HG03139 (cell line): ENCODE results near the gene RAPGEF3.

Source experiments
- ATAC-seq: cut with Tn5 transposase; IDR thresholded peaks from one replicate; pipeline ENCODE4 v1.9.1; 2021; ENCODE audit not compliant: unreplicated experiment

RAPGEF3 gene, protein sequence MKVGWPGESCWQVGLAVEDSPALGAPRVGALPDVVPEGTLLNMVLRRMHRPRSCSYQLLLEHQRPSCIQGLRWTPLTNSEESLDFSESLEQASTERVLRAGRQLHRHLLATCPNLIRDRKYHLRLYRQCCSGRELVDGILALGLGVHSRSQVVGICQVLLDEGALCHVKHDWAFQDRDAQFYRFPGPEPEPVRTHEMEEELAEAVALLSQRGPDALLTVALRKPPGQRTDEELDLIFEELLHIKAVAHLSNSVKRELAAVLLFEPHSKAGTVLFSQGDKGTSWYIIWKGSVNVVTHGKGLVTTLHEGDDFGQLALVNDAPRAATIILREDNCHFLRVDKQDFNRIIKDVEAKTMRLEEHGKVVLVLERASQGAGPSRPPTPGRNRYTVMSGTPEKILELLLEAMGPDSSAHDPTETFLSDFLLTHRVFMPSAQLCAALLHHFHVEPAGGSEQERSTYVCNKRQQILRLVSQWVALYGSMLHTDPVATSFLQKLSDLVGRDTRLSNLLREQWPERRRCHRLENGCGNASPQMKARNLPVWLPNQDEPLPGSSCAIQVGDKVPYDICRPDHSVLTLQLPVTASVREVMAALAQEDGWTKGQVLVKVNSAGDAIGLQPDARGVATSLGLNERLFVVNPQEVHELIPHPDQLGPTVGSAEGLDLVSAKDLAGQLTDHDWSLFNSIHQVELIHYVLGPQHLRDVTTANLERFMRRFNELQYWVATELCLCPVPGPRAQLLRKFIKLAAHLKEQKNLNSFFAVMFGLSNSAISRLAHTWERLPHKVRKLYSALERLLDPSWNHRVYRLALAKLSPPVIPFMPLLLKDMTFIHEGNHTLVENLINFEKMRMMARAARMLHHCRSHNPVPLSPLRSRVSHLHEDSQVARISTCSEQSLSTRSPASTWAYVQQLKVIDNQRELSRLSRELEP

DNA sequence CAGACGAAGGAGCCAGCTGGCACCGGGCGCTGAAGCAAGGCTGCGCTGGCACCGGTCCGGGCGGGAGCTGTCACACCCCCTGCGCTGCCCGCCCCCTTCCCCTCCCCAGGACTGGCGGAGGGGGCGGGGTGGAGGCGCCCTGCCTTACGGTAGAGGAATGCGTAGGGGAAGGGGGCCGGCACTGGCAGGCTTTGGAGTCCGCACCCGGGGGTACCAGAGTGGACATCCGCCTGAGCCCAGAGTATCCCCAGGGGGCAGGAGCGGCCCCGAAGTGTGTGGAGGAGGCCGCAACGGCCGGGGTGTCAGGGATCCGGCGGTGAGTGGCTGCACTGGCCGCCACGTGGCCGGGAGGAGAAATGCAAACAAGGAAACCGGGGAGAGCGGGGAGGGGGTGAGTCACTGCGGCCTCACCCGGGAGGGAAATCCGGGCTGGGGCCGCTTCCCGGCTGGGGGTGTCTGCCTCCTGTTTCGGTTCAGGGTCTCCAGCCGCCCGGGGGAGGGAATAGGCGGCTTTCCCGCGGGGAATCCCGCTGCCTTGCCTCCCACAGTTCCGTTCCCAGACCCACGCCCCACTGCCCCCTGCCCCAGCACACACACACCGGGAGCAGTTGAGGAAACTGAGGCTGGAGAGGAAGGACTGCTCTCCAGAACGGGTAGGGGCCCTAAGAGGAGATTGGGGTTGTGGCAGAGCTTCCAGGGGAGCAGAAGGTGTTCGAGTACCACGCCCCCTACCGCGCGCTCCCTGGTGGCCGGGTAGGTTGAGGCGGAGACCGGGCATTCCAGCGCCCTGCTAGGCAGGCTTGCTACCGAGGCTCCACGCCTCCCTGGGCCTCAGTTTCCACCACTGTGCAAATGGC is at the start of gene RAPGEF3:
Gene RAPGEF3 (minus strand): TSS at position 47 of the 857 bp plus-strand sequence. CDS start 324 bp downstream, outside the sequence.
- peak; percentile 49 for ATAC-seq

DNA sequence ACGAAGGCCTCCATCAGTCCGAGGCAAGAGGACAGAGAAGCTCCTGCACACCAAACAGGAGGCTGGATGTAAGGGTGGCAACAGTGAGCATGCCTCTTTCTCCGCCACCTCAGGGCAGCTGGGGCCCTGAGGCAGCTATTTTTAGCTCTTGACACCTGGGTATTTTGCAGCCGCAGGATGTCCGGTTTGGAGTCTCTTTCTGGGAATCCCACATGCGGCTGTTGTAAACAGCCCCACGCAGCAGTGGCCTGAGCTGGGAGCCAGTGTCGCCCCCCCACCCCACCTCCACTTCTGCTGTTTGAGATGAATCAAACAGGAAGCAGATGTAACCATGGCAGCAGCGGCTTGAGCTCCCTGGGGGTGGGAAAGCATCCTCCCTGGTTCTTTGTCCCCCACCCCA is 49.4 kb upstream of the RAPGEF3 start:
- no peak for ATAC-seq

DNA sequence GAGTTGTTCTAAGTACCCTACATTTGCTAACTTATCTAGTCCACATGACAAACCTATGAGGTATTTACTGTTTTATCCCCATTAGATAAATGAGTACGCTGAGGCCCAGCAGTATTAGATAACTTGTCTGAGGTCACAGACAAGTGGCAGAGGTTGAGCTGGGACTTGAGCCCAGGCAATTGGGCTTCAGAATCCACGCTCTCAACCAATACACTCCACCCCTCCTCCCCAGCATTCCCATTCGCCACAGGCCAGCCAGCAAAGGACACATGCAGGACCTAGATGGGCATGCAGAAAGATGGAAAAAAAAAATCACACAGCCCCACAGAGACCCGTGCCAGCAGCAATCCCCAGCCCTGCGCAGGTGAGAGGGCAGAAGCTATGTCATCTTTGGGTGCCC is 48.7 kb upstream of the RAPGEF3 start:
- ATAC-seq: no peak

DNA sequence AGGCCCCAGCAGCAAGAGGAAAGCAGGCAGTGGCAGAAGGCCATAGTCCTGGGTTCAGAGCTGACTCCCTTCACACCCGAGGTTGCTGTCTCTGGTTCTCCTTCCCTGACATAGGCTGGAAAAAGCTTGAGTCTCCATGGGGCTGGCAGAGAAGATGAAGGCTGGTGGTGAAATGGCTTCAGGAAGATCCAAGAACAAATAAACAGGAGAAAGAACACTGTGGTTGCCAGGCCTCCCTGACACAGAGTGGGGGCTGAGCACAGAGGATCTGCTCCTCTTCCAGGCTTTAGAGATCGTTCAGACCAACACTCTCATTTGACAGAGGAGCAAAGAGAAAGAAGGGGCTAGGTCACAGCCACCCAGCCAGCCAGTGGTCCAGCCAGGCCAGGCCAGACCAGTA is 46.7 kb upstream of the RAPGEF3 start:
- ATAC-seq: no peak

DNA sequence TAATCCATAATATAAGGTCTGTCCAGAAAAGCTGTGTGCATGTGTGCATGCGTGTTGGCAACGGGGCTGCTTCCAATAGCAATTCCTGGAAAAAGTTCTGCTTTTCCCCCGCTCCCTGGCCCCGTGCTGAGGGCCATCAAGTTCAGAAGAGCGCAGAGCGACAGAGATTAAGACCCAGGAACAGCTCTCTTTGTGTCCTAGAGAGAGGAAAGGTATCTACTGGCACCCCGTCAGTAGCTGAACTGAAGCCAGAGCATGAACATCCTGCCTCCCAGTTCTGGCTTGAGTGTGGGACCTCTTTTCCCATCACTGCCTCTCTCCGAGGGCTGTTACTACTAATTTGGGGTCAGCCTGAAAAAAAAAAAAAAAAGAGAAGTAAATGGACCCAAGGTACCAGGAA is 45.5 kb upstream of the RAPGEF3 start:
- ATAC-seq: no peak

DNA sequence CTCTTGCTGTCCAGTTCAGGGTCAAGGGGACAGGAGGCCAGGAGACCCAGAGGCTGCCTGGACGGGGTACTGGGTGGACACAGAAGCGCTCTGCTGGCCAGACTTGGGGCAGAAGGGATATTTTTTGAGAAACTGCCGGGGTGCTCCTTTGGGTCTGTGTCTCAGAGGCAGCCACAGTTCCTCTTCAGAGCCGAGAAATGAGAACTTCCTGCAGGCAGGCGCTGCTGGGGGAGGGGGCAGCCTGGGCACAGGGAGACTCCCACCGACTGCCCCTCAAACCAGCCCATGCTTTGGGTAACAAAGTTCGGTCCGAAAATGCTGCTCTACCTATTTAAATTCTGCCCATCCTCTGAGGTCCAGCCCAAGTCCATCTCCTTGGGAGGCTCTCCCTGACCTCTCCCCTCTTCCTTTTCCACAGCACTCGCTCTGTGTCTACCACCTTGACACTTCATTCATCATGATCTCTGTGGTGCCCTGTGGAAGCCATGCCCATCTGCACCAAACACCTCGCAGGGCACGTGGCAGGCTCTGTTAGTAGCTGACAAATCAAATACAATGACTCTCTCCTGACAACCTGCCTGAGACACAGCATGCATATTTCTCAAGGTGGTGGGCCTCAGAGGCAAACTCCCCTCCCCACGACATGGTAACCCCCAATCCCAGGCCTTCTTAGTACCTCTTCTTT is 44.7 kb upstream of the RAPGEF3 start:
- no peak for ATAC-seq

DNA sequence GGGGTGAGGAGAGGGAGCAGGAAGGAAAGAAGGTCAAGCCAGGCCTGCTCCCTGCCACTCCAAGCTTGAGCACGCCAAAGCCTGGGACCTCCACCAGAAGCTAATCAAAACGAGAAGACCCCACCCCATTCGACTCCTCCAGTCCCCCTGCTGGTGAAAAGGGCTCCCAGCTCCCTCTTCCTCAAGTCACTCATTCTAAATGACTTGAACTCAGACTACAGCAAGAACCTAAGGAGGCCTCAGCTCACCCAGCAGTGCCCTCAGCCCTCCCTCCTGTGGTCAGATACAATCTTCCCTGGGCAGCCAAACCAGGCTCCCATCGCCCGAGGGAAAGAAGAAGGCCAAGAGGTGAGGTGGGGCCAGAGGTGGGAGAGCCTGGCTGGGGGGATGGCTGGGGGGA is 43.6 kb upstream of the RAPGEF3 start:
- ATAC-seq: no peak

DNA sequence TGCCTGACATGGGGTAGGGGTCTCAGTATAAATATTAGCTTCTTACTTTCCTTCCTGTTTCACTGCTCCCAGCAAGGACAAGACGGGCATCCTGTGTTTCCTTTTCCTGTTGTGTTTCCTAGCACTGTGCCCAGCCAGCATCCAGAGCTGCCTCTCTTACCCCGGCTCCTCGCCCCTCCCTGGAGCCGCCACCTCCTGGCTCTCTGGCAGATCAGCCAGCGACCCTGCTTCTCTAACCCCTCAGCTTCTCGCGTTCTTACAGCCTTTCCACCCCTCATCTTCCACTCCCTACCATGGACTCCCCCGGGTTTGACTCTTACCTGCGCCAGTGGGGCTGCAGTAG is 43.2 kb upstream of the RAPGEF3 start:
- no peak for ATAC-seq

DNA sequence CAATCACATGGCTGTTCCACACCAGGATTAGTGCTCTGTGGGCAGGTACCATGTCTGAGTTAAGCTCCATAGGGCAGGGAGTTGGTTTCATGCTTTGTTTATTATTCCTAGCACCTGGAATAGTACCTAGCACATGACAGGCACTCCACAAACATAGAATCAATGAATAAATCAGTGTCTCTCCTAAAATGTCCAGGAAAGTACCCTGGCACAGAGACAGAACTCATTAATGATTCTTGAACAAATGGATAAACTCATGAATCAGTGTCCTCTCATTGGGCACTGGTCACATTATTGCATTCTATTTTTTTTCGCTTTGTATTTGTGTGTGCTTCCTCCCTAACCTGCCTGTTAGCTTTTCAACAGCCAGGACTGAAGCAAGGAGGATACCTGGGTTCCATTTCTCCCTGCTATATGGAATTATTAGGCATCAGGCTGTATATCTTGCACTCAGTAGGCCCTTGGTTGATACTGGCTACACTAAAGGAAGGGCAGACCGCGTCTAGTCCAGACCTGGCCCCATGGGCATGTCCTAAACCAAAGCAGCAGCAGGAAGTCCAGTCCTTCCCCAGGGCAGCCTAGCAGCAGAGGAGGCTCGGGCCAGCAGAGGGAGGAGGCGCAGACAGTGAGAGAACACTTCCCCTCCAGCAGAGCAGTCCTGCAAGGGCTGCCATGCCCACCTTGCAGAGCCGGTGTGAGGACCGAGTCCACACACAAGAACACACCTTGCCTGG is 42.7 kb upstream of the RAPGEF3 start:
- ATAC-seq: no peak

DNA sequence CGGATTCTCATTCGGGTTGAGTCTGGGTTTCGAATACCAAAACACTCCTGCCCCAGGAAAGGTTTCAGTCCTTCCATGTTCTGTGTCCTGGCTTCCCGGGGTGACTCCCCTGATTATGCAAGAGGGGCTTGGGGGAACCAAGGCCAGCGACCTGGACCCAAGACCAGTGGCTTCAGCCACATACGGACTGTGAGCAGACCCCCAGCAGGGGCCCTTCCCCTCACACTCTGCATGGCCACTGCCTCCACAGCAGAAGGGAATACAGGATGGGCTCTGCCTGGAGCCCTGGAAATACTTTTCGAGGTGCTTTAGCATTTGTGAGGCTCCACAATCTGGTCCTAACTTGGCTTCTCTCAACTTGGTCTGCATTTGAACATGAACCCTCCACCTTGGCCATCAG is 41.9 kb upstream of the RAPGEF3 start:
- ATAC-seq: no peak

DNA sequence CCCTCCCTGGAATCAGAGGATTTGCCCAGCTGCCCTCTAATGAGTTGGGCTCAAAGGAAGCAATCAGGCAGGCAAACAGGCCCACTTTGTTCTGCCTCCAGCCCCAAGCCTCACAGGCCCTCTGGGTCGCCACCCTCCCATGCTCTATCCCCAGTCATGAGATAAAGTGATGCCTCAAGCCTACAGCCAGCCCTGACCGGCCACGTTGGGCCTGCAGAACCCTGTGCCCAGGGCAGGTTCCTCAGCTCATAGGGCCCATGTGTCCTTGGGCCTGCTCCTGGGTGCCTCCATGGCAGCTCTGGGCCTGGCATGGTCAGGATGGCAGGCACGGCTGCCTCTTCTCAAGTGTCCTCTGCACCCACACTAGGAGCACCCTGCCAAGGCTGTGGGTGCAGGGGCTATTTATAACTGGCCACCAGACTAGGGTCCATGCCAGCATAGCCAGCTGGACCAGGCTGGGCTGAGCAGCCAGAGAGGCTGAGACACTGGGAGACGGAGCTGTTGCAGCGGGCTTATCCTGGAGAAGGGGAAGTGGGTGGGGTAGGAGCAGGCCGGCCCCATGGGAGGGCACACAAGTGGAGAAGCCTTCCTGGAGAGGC is 40.8 kb upstream of the RAPGEF3 start:
- ATAC-seq: no peak

DNA sequence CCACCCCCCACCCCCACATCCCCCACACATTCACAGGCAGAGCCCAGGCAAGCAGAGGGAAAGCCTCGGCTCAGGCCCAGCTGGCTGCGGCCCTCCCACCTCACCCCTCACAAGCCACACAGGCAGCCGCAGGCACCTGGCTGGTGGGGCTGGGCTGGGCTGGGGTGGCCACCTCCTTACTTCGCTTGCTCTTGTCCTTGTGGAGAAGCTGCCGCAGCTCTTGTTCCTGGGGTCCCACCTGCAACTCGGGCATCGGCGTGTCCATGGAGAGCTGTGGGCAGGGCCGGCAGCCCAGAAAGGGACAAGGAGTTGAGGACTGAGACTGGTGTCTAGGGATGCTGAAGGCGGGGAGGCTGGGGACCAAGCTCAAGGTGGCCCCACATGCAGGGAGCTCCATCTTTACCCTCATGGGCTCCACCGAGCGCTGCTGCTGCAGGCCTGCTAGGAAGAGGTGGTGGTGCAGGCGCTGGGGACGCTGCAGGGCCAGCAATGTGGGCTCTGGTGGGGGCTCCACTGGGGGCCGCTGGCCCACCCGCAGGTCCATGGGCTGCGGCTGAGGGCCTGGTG is 39.8 kb upstream of the RAPGEF3 start:
- ATAC-seq: no peak

DNA sequence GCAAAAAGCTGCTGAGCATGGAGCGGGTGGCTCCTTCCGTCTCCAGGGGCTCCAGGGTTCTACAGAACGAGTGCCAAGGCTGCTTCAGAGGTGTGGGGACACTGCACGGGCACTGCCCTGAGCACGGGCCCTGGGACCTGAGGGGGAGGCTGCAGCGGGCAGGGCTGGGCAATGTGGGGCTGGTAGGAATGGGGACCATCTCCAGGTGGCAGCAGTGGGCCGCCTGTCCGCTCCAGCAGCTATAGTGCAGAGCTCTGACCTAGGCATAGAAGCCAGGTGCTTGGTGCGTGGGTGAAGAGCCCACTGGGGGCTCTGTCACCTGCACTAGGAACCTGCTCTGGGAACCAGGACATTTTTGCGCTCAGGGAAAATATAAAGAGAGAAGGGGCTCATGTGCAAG is 38.8 kb upstream of the RAPGEF3 start:
- no peak for ATAC-seq

DNA sequence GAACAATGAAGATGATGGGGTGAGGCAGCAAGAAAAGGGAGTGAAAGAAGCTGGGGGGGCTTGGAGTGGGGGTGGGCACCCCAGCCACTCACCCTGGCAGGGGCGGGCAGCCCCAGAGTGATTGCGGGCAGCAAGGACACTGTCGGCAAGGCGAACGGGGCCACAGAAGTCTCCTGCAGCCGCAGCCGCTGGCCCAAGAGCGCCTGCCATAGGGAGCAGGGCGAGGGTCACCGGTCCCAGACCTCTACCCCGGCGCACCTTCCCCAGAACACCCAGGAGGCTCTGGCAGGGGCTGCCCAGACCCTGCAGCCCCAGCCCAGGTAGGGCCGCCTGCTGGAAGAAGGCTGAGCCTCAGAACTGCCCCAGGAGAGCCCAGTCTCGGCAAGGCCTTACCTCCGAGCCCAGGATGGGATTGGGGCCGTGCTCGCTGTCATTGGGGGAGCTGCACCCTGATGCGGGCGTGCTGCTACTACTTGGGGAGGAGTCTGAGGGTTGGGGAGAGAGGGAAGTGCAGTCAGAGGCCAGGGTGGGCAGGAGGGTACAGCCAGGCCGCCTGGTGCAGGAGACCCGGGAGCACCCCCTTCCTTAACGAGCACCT is 37.2 kb upstream of the RAPGEF3 start:
- no peak for ATAC-seq

DNA sequence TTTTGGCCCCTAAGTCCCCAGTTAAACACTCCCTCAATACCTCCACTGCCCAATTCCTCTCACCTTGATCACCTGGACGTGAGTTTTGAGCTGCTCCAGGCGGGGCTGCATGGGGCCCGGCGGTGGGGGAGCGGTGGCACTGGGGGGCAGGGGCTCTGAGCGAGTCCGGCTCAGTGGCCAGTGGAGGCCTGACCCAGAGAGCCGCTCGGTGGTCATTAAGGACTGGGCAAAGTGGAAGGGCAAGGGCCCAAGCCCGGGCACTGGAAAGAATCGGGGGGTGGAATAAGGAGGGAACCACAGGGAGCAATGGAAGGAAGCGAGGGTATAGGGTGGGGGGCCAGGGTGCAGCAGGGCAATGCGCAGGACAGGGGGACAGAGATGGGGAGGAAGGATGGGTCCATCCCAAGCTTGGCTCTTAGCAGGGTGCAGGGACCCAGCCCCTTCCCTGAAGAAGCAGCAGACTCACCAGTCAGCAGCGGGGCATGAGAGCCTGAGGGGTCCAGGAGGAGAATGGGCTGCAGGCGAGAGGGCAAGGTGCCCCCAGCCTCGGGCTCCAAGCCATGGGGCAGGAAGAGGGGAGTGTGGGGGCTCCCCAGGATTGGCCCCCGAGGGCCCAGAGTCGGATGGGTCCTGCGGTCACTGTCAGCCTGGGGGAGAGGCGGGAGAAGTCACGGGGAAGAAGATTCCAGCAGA is 36.6 kb upstream of the RAPGEF3 start:
- no peak for ATAC-seq

DNA sequence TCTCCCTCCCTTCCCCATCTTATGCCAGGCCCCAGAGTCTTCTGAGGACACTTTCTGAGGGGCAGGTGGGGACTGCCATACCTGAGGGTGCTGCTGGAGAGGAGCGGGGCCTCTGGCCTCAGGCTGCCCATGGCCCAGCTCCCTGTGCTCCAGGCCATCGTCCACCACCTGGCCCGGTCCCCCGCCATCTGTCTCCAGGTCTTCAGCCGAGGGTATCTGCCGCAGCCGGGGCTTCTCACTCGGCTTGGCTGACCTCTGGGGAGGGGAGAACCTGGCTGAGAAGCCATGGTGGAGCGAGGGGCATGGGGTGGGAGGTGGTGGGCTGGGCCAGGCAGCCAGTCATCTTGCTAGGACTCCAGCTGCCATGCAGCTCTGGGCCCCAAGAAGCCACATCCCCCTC is 36.0 kb upstream of the RAPGEF3 start:
- no peak for ATAC-seq

DNA sequence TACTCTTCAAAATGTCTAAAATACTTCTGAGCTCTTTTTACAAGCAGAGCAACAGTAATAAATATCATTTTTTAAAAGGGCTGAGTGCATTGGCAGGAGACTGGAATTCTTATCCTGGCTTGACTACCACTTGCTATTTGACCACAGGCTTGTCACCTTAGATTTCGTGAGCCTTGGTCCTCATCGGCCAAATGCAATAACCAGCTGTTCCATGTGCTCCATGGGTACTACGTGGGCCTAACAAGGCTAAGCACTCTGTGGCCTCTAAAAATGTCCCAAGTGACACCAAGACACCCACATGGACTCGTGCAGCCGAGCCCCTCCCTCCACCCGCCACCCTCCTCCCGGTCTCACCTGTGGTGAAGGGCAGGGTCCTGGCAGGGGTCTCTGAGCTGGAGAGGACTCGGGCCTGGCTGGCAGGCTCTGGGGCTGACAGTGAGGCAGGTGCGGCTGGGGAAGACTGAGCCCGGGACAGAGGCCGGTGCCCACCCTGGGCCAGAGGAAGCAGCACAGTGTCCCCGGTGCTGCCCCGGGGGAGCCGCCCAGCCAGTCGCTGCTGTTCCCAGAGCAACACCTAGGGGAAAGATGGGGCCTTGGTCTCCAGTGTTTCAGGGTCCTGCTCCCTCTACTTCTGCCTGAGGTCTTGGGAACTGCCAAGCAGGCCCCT is 34.5 kb upstream of the RAPGEF3 start:
- no peak for ATAC-seq

DNA sequence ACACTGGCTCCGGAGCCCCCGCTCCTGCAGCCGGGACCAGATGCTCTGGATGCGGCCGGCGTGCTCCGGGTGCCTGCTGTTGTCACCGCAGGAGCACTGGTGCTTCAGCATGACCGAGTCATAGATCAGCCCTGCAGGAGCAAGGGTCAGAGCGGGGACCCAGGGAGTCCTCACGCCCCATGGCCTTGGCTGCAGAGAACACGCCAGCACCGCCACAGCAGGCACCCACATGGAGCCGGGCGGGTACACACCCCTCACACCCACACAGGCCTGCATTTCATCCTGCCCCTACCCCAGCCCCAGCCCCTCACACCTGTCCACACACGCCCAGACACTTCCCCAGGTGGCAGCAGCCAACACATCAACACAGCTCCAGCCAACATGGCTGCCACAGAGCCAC is 33.2 kb upstream of the RAPGEF3 start:
- ATAC-seq: no peak
